Stimulated activated CD8-positive, alpha-beta memory T cell treated with anti-CD3 and anti-CD28 coated beads, Interleukin-7, amount 100 ng/mL, for 48 hours (primary cell): ENCODE data around the gene NINJ2.
"Not testable (repeated sequence)": the region's sequence is repeated elsewhere in the genome, so short reads cannot be mapped to it uniquely, and the experiment has no call there.

Experiments
- DNase-seq, 2 donors: peaks; one replicate each; pipeline ENCODE4 v3.0.0-alpha.2; 2020; ENCODE audit warnings: low read depth in 1 of 2; ENCODE audit errors: extremely low read depth in 1 of 2

The NINJ2 gene, protein sequence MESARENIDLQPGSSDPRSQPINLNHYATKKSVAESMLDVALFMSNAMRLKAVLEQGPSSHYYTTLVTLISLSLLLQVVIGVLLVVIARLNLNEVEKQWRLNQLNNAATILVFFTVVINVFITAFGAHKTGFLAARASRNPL

DNA sequence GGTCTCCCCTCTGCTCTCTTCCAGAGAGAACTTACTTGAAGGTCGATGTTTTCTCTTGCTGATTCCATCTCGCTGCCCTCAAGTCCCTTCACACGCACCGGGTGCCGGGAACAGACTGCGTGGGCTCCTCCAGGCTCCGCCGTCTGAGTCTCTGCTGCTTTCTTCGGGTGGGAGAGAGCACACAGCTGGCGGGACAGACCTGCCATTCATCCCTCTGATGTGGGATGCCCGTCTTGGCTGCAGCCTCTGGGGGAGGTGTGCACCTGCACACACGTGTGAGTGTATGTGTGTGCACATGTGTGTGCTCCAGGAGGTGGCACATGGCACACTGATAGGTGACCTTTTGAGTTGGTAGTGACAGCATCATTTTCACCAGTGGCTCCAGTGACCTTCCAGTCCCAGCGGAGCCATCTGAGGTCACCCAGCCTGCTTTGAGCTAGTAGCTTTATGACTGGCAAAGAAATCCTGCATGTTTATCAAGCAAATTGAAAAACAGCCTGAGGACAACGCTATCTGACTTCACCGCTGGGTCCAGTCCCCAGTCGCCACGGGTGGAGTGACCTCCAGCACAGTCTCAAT is at the start of gene NINJ2:
TSS of gene NINJ2 (minus strand) at position 153 of the 579 bp plus-strand sequence. CDS start at position 68, 85 bp downstream.
- DNase-seq = no peak

GRCh38 chr12:712172-712863 is 49.1 kb upstream of the NINJ2 start:
- DNase-seq = no peak

GRCh38 chr12:709455-710020 is 46.3 kb upstream of the NINJ2 start:
- no peak for DNase-seq

DNA sequence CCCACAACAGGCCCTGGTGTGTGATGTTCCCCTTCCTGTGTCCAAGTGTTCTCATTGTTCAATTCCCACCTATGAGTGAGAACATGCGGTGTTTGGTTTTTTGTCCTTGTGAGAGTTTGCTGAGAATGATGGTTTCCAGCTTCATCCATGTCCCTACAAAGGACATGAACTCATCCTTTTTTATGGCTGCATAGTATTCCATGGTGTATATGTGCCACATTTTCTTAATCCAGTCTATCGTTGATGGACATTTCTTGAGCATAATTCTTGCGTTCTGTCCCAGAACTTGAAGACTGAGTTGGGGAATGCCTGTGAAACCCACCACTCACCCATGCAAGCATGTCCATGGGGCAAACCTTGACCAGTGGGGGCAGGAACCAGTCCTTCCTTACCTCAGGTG is 44.8 kb upstream of the NINJ2 start:
- DNase-seq = not testable (repeated sequence)

DNA sequence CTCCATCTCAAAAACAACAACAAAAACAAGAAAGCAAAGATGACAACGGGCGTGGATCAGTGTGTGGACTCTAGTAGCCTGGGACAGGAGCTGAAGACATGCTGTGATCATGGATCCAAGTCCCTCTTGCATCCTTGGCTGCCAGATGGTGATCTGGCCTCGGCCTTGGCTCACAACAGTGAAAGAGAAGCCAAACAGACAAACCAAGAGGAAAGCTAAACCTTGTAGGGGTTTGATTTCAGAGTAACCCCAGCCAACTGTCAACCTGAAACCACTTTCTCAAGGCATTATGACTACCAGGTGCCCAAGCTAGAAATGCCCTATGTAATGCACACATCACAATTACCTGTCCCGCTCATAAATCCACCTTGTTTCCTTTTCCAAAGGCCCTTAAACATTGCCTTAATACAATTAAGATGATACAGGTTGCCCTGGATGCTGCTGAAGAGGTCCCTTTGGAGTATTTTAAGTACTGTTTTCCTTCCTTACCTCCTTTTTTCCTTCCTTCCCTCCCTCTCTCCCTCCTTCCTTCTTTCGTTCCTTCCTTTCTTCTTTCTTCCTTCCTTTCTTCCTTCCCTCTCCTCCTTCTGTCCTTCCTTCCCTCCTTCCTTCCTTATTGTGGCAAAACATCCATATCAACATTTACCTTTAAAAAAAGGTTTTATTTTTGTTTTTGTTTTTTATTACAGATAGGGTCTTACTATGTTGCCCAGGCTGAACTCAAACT is 41.4 kb upstream of the NINJ2 start:
- DNase-seq = no peak

DNA sequence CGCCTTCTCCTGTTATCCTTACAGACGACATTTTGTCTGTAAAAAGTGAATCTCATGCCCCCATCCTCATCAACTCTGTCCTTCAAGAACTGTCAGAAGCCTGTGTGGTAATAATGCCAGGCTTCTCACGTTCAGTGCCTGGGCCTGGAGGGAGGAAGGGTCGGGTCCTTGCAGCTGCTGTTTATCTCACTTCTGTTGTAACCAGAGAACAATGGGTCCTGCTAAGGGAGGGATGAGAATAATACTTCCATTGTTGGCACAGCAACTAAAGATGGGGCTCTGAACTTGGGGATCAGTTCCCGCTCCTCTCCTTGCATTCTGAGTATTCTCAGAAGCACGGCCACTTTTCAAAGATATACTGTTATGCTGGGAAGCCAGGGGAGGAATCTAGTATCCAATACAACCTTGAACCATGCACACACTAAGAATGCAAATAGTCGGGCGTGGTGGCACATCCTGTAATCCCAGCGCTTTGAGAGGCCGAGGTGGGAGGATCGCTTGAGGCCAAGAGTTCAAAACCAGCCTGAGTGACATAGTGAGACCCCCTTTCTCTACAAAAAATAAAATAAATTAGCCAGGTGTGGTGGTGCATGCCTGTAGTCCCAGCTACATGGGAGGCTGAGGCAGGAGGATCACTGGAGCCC is 38.8 kb upstream of the NINJ2 start:
- no peak for DNase-seq

- no peak for DNase-seq
Measured at GRCh38 chr12:700016-700415, 36.8 kb upstream of the NINJ2 start.

- DNase-seq = not testable (repeated sequence)
Measured at GRCh38 chr12:698222-698621, 35.0 kb upstream of the NINJ2 start.

GRCh38 chr12:697481-697880 is 34.2 kb upstream of the NINJ2 start:
- no peak for DNase-seq

DNA sequence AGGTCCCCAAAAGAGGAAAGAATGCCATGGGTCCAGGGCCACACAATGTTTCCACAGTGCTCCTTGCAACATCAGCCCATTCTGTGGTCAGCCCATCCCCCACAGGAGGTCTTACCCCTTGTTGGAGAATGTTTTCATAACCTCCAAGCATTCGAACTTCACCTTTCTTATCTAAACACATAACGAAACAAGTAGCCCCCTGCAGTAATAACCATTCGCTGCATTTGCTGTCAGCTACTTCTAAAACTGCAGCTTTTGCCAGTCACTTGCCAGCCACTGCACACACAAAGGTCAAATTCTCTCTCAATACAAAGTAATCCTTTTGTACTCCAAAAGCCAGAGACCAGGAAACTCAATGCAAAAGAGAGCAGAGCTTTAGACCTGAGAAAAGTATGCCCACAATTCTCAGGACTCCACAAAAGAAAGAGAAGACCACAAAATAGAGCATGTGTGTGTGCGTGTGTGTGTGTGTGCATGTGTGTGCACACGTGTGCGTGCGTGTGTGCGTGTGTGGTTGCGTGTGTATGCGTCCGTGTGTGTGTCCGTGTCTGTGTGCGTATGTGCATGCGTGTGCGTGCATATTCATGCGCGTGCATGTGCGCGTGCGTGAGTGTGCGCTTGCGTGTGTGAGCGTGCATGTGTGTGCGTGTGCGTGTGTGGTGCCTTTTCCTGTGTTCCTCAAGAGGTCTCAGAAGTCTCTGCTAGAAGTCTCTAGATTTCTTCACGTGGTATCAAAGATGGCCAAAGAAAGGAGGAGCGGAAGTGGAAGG is 31.7 kb upstream of the NINJ2 start:
- no peak for DNase-seq

DNA sequence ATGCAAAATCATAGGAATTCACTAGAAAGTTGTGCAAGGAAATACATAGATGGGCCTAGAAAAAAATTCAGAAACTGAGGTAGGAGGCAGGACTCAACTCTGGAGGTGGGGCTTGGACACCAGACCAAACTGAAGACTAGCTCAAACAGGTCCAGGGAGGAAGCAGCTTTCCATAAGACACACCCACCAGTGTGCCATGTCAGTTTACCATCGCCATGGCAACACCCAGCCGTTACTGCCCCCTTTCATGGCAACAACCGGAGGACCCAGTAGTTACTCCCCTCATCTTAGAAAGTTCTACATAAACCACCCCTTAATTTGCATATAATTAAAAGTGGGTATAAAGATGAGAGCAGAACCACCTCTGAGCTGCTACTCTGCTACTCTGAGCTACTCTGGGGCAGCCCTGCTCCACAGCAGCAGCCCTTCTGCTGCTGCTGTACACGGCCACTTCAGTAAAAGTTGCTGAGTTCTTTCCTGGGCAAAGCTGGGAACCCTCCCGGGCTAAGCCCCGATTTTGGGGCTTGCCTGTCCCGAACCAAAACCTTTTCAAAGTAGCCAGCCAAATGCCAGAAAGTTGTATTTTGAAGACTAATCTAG is 30.8 kb upstream of the NINJ2 start:
- DNase-seq = no peak

DNA sequence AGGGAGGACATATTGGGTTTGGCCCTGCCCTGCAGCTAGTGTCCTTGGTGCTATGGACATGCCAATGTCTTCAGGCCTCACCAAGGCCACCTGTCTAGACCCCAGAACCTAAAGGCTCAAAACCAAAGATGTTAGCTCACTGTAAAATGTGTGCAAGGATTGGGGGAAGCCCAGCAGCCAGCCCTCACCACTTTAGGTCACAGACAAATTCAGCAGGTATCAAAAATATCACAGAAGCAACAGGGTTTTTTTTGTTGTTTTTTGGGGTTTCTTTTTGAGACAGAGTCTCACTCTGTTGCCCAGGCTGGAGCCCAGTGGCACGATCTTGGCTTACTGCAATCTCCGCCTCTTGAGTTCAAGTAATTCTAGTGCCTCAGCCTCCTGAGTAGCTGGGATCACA is 29.0 kb upstream of the NINJ2 start:
- no peak for DNase-seq

DNA sequence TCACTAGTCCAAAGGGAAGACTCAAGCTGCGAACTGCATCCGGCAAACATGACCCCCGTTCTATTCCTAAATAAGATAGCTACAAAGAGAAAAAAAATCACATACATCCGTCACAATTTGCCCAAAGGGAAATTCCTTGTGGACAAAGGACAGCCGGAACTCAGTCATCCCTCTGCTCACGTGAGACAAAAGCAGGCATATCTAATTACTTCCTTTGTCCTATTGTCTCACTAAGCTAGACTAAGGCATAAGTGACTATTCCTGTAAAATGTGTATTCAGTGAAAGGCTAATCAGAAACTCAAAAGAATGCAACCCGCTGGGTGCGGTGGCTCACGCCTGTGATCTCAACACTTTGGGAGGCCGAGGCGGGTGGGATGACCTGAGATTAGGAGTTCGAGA is 27.2 kb upstream of the NINJ2 start:
- DNase-seq = no peak

DNA sequence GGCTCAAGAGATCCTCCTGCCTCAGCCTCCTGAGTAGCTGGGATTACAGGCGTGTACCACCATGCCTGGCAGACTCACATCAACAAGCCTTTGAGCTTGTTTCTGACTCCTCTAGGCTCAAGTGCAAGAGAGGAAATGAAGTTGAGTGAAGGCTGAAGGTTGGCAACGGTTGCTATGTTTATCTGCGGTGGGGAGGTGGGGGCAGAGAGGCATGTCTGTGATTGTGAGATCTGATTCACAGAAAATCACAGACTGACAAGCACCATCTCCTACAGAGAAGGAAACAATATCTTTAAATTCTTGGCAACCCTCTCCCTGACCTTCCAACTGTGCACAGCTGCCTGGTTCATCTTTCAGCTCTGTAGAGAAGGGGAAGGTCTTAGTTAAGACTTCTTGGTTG is 22.1 kb upstream of the NINJ2 start:
- DNase-seq = peak; percentile 40 to 69

GRCh38 chr12:684416-684815 is 21.2 kb upstream of the NINJ2 start:
- no peak for DNase-seq

GRCh38 chr12:681568-682256 is 18.5 kb upstream of the NINJ2 start:
- no peak for DNase-seq

DNA sequence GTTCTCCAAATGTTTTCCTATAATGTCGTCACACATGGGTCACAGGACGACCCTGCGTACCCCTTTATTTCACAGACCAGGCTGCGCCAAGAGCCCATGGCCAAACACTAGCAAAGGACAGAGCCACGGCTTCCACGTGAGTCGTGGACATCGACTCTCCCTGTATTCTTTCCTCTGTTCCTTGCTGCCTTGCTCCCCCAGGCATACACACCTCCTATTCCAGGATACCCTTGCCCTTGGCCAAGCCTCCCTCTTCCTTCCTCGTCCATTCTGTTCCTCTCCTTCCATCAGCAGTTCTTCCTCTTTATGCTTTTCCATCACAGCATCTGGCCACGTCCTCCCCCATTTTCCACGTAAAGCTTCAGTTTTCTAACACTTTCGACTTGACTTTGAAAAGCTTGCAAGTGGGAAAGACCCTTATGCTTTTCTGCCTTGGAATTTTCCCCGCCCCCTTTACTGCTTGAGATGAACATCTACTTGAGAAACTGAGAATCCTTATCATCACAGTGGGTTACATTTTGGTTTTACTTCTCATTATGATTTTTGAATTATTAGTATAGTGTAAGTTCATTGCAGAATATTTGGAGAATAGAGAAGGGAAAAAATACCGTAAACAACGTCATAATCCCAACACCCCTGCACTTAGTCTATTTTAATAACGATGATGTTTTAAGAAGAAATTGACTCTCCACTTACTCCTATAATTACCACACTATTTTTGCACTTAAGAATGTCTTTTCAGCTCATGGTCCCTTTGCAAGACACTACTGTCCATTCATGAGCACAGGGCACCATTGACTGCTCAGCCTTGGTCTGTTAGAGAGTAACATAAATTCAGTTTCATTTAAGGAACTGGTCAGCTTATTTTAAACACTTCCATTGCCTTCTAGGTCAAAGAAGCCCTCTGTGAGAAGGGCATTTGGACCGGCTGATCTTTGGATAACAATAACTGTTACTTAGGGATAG is 15.8 kb upstream of the NINJ2 start:
- peak in 1 of 2 donors; percentile 18 for DNase-seq

DNA sequence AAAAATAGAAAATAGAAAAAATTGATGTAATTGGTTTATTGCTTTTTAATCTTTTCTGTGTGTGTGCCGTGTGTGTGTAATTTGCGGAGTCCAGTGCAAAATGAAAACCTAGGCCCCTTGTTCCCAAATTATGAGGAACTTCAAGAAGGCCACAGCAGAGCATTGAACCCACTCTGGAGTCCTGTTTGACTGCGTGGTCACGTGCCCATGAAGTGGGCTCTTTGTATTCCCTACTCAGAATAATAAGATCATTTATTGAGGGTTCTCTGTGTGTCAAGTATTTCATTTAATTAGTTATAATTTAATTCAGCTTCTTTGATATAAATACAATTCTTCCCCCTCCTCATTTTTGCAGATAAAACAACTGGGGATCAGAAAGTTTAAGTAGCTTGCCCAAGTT is 12.3 kb upstream of the NINJ2 start:
- DNase-seq = no peak
